SK-N-SH (cell line): ENCODE measurements around the gene FAM81A. TPM values are rescaled to one million over a fixed set of nuclear protein-coding genes. Genes with fewer than 3 reads are reported as not detected.
A peak's percentile ranks its signal among the peaks of the same experiment; 100 is the strongest.

ENCODE experiments used
- CTCF ChIA-PET: fragments of 300-600, 350-600 bp; formaldehyde crosslinking; extraction: SDS; loops from one replicate; lab custom pipeline; 2021; lab: Yijun Ruan, JAX
- POLR2A ChIA-PET: fragments of 350-600 bp; sonication (Branson Sonifier 250); formaldehyde crosslinking; extraction: SDS; loops from one replicate; lab custom pipeline; 2020; ENCODE audit warnings: antibody characterized with exemption, inconsistent platforms; lab: Yijun Ruan, JAX
- DNase-seq: peaks from one replicate; pipeline ENCODE4 v3.0.0; 2012
- H2AFZ ChIP-seq: fragments of 200-600 bp; sonication (generic); 2 replicates; pipeline ENCODE4 v1.8.1; 2016; ENCODE audit warnings: antibody characterized with exemption, mild to moderate bottlenecking, low read depth
- H3F3A ChIP-seq: fragments of 200-600 bp; sonication (generic); replicated peaks from 2 replicates; pipeline ENCODE3; 2016; ENCODE audit warnings: antibody characterized with exemption, mild to moderate bottlenecking; ENCODE audit not compliant: insufficient read depth
- H3K27ac ChIP-seq, 2 experiments: fragments of 200-500 bp in 1 of 2; fragments of 200-600 bp in 1 of 2; sonication (Bioruptor generic) in 1 of 2; sonication (generic), shearing (Covaris generic) in 1 of 2; 2 replicates each; pipeline versions ENCODE4 v1.5.1 to v1.6.1; 2014 to 2016; ENCODE audit warnings: low read depth in 2 of 2, inconsistent platforms in 1 of 2, low read length in 1 of 2, mild to moderate bottlenecking in 1 of 2, mixed read lengths in 1 of 2
- H3K27me3 ChIP-seq: fragments of 200-600 bp; sonication (generic), shearing (Covaris generic); 2 replicates; pipeline ENCODE4 v1.6.1; 2016; ENCODE audit warnings: mixed run types; ENCODE audit not compliant: insufficient read depth
- H3K36me3 ChIP-seq, 2 experiments: fragments of 200-500 bp in 1 of 2; fragments of 200-600 bp in 1 of 2; sonication (Bioruptor generic) in 1 of 2; sonication (generic) in 1 of 2; replicated peaks in 1 of 2; 2 replicates each; pipeline versions ENCODE3 to v1.5.1; 2014 to 2016; ENCODE audit warnings: low read length in 1 of 2, mild to moderate bottlenecking in 1 of 2; ENCODE audit not compliant: insufficient read depth in 2 of 2, control insufficient read depth in 1 of 2
- H3K4me1 ChIP-seq, 2 experiments: fragments of 200-500 bp in 1 of 2; fragments of 200-600 bp in 1 of 2; sonication (Bioruptor generic) in 1 of 2; sonication (generic), shearing (Covaris generic) in 1 of 2; 2 replicates each; pipeline versions ENCODE4 v1.5.1 to v1.6.1; 2014 to 2016; ENCODE audit warnings: low read depth in 1 of 2, low read length in 1 of 2, mixed run types in 1 of 2; ENCODE audit not compliant: insufficient read depth in 2 of 2, control insufficient read depth in 1 of 2
- H3K4me2 ChIP-seq: fragments of 200-600 bp; sonication (generic), shearing (Covaris generic); 2 replicates; pipeline ENCODE4 v1.6.1; 2017; ENCODE audit warnings: mixed run types
- H3K4me3 ChIP-seq, 2 experiments: fragments of 200-500 bp in 1 of 2; fragments of 200-600 bp in 1 of 2; sonication (Bioruptor generic) in 1 of 2; sonication (generic), shearing (Covaris generic) in 1 of 2; 2 replicates each; pipeline versions ENCODE4 v1.5.1 to v1.8.1; 2014 to 2016; ENCODE audit warnings: low read depth in 2 of 2, inconsistent platforms in 1 of 2, low read length in 1 of 2, mild to moderate bottlenecking in 1 of 2, mixed read lengths in 1 of 2, moderate library complexity in 1 of 2
- H3K79me2 ChIP-seq: fragments of 200-600 bp; sonication (generic); 2 replicates; pipeline ENCODE4 v1.8.1; 2017; ENCODE audit warnings: mild to moderate bottlenecking; ENCODE audit not compliant: insufficient read depth
- H3K9ac ChIP-seq: fragments of 200-600 bp; sonication (generic); 2 replicates; pipeline ENCODE4 v1.6.1; 2017; ENCODE audit warnings: mixed run types
- H3K9me2 ChIP-seq: fragments of 200-600 bp; sonication (generic); 2 replicates; pipeline ENCODE4 v1.6.1; 2017; ENCODE audit warnings: mixed run types
- H3K9me3 ChIP-seq: fragments of 200-600 bp; sonication (generic); 2 replicates; pipeline ENCODE4 v1.6.1; 2017; ENCODE audit warnings: mixed run types, mild to moderate bottlenecking, moderate library complexity
- H4K20me1 ChIP-seq: fragments of 200-600 bp; sonication (generic); 2 replicates; pipeline ENCODE4 v1.6.1; 2017; ENCODE audit warnings: mild to moderate bottlenecking, mixed run types; ENCODE audit not compliant: insufficient read depth
- GABPA ChIP-seq: IDR thresholded peaks from 2 replicates; pipeline ENCODE4 v1.4.0; 2012; ENCODE audit warnings: low read depth, mild to moderate bottlenecking
- GATA2 ChIP-seq: sonication (generic); formaldehyde crosslinking; IDR thresholded peaks from 2 replicates; pipeline ENCODE4 v1.5.0; 2020; ENCODE audit warnings: mild to moderate bottlenecking, missing genetic modification reagents
- NFIC ChIP-seq: IDR thresholded peaks from 2 replicates; pipeline ENCODE4 v1.4.0; 2012; ENCODE audit warnings: borderline replicate concordance
- RAD21 ChIP-seq: IDR thresholded peaks from 2 replicates; pipeline ENCODE4 v1.6.1; 2012; ENCODE audit warnings: mild to moderate bottlenecking, low read length
- SIN3A ChIP-seq: IDR thresholded peaks from 2 replicates; pipeline ENCODE4 v1.6.1; 2012; ENCODE audit warnings: low read depth, mild to moderate bottlenecking, low read length, moderate library complexity, borderline replicate concordance
- SMC3 ChIP-seq: IDR thresholded peaks from 2 replicates; pipeline ENCODE4 v1.6.1; 2012; ENCODE audit warnings: low read depth, low read length, improper control_type of control experiment
- TCF12 ChIP-seq: IDR thresholded peaks from 2 replicates; pipeline ENCODE4 v1.4.0; 2012
- TEAD4 ChIP-seq: IDR thresholded peaks from 2 replicates; pipeline ENCODE4 v1.4.0; 2012; ENCODE audit warnings: mild to moderate bottlenecking, borderline replicate concordance; ENCODE audit not compliant: insufficient read depth
- WGBS: methylation state at CpG from one replicate; pipeline ENCODE4 v1.1.6; 2017; ENCODE audit warnings: low lambda C conversion rate; 5-methylcytosine and 5-hydroxymethylcytosine counted together
- polyA plus RNA-seq, 3 experiments: library from polyadenylated mRNA; depleted of rRNA; stranded (reverse); fragments of >200 nt; gene quantifications; 2 replicates each; pipeline ENCODE4 v1.2.3, GENCODE V29; 2012
- TF ChIP-seq, protein P1 (sequence below): IDR thresholded peaks from 2 replicates; pipeline ENCODE4 v1.6.1; 2012; ENCODE audit warnings: mild to moderate bottlenecking, low read depth, low read length, moderate library complexity
- TF ChIP-seq, protein P2 (sequence below): fragments of 200-600 bp; sonication (generic); IDR thresholded peaks from 2 replicates; pipeline ENCODE4 v1.6.1; 2017; ENCODE audit warnings: antibody characterized with exemption, mild to moderate bottlenecking, moderate library complexity
- TF ChIP-seq, protein P3 (sequence below): IDR thresholded peaks from 2 replicates; pipeline ENCODE4; 2012
- TF ChIP-seq, protein P4 (sequence below): IDR thresholded peaks from 2 replicates; pipeline ENCODE4 v1.4.0; 2012; ENCODE audit warnings: low read depth

FAM81A gene
- polyA plus RNA-seq, 1 of the 3 experiments (the other 2 are of a cell fraction) = 1.1 TPM

DNA sequence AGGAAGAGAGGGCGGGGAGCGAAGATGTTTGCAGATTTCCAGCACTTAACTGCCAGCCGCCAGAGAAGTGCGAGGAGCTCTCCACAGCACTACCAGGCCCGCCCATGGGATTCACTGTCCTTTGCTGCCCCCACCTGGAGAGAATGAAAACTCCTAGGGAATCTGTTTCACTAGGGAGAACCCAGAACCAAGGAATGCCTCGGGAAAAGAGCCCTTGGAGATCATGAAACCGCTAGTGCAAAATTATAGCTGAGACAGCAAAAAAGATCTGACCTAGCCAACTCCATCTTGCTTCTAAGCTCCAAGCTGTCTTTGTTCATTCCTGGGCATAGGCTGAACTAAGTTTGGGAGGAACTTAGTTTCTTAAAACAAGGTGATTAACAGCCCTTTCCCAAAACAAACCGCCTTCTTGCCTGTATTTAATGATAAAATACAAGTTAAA is 91.0 kb downstream of the FAM81A start:
- 21% methylated on average over 8 of the region's 8 CpGs for WGBS
- peak; percentile 80 for DNase-seq
- Histone ChIP-seq H3K4me2 (no peak overlapping the region), H3K4me3 (no peak overlapping the region), H3F3A (no peaks in the 10 kb centered on the region), H3K9me2 (no peaks in the 10 kb centered on the region), H2AFZ (peak overlapping the region; percentile 43)
- TF ChIP-seq GATA2 (CRISPR knock-in tag) = no peak
- TF ChIP-seq SMC3 = peak; percentile 76
- TF ChIP-seq, protein P1, sequence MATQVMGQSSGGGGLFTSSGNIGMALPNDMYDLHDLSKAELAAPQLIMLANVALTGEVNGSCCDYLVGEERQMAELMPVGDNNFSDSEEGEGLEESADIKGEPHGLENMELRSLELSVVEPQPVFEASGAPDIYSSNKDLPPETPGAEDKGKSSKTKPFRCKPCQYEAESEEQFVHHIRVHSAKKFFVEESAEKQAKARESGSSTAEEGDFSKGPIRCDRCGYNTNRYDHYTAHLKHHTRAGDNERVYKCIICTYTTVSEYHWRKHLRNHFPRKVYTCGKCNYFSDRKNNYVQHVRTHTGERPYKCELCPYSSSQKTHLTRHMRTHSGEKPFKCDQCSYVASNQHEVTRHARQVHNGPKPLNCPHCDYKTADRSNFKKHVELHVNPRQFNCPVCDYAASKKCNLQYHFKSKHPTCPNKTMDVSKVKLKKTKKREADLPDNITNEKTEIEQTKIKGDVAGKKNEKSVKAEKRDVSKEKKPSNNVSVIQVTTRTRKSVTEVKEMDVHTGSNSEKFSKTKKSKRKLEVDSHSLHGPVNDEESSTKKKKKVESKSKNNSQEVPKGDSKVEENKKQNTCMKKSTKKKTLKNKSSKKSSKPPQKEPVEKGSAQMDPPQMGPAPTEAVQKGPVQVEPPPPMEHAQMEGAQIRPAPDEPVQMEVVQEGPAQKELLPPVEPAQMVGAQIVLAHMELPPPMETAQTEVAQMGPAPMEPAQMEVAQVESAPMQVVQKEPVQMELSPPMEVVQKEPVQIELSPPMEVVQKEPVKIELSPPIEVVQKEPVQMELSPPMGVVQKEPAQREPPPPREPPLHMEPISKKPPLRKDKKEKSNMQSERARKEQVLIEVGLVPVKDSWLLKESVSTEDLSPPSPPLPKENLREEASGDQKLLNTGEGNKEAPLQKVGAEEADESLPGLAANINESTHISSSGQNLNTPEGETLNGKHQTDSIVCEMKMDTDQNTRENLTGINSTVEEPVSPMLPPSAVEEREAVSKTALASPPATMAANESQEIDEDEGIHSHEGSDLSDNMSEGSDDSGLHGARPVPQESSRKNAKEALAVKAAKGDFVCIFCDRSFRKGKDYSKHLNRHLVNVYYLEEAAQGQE = peak; percentile 83
- no peak for TF ChIP-seq SIN3A
- TF ChIP-seq TEAD4 = no peak
- TF ChIP-seq, protein P2, sequence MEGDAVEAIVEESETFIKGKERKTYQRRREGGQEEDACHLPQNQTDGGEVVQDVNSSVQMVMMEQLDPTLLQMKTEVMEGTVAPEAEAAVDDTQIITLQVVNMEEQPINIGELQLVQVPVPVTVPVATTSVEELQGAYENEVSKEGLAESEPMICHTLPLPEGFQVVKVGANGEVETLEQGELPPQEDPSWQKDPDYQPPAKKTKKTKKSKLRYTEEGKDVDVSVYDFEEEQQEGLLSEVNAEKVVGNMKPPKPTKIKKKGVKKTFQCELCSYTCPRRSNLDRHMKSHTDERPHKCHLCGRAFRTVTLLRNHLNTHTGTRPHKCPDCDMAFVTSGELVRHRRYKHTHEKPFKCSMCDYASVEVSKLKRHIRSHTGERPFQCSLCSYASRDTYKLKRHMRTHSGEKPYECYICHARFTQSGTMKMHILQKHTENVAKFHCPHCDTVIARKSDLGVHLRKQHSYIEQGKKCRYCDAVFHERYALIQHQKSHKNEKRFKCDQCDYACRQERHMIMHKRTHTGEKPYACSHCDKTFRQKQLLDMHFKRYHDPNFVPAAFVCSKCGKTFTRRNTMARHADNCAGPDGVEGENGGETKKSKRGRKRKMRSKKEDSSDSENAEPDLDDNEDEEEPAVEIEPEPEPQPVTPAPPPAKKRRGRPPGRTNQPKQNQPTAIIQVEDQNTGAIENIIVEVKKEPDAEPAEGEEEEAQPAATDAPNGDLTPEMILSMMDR = peak; percentile 86
- TF ChIP-seq GABPA = no peak
- TF ChIP-seq, protein P3, sequence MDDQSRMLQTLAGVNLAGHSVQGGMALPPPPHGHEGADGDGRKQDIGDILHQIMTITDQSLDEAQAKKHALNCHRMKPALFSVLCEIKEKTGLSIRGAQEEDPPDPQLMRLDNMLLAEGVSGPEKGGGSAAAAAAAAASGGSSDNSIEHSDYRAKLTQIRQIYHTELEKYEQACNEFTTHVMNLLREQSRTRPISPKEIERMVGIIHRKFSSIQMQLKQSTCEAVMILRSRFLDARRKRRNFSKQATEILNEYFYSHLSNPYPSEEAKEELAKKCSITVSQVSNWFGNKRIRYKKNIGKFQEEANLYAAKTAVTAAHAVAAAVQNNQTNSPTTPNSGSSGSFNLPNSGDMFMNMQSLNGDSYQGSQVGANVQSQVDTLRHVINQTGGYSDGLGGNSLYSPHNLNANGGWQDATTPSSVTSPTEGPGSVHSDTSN = no peak
- peak; percentile 96 for TF ChIP-seq RAD21
- TF ChIP-seq NFIC = no peak
- TF ChIP-seq, protein P4, sequence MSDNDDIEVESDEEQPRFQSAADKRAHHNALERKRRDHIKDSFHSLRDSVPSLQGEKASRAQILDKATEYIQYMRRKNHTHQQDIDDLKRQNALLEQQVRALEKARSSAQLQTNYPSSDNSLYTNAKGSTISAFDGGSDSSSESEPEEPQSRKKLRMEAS = peak; percentile 68
- TF ChIP-seq TCF12 = no peak
- TF ChIP-seq, all 33 proteins: peak for 5
- H3K4me1 ChIP-seq = no peaks in the 10 kb centered on the region
- H3K27ac ChIP-seq = no peak overlapping the region
- H3K9ac ChIP-seq = no peak overlapping the region
- no peaks in the 10 kb centered on the region for H3K9me3 ChIP-seq
- POLR2A ChIA-PET = no interaction called here
- H4K20me1 ChIP-seq = no peaks in the 10 kb centered on the region
- no peaks in the 10 kb centered on the region for H3K79me2 ChIP-seq
- no peaks in the 10 kb centered on the region for H3K36me3 ChIP-seq
- CTCF ChIA-PET = interaction anchor here (0.6 to 2.5 kb wide), 73 partner anchors 9 to 1346 kb away, joined by 3 to 47 read pairs (median 4); partner anchors contain the start of genes BNIP2, FAM81A, GTF2A2 and MINDY2
- no peaks in the 10 kb centered on the region for H3K27me3 ChIP-seq
